ENCODE results near the gene RPS25. TPM values are rescaled to one million over a fixed set of nuclear protein-coding genes. Genes with fewer than 3 reads are reported as not detected.
A peak's percentile ranks its signal among the peaks of the same experiment; 100 is the strongest.

The RPS25 gene
- total and polyA plus RNA-seq, 2 experiments from 2014 or later = 1,058 to 1,502 TPM

DNA sequence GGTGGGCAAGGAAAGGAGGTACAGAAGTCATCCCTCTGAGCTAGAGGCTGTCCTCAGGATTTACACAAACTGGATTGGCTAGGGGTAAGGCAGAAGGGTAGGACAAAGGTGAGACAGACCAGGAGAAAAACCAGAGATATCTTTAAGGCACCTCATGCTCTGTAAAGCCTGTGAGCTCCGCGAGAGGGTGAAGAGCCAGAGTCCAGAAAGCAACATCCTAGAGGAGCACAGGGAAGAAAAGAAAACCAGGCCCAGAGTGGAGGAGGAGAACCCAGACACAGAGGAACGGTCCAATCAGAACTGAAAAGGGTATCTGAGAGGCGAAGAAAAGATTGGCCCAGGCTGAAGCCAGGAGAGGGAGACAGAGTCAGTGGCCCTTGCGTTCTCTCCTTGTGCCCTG, 7.4 kb upstream of the RPS25 start:
- H3K4me2 ChIP-seq = peak overlapping the region; percentile 98
- no peak for TF ChIP-seq EZH2 (IDR thresholded peaks at IDR 0.05; ENCODE audit: borderline replicate concordance)
- no peak for TF ChIP-seq EZH2phosphoT487 (IDR thresholded peaks at IDR 0.05; ENCODE audit: low read depth, severe bottlenecking, unreplicated experiment)
- TF ChIP-seq, protein P1, sequence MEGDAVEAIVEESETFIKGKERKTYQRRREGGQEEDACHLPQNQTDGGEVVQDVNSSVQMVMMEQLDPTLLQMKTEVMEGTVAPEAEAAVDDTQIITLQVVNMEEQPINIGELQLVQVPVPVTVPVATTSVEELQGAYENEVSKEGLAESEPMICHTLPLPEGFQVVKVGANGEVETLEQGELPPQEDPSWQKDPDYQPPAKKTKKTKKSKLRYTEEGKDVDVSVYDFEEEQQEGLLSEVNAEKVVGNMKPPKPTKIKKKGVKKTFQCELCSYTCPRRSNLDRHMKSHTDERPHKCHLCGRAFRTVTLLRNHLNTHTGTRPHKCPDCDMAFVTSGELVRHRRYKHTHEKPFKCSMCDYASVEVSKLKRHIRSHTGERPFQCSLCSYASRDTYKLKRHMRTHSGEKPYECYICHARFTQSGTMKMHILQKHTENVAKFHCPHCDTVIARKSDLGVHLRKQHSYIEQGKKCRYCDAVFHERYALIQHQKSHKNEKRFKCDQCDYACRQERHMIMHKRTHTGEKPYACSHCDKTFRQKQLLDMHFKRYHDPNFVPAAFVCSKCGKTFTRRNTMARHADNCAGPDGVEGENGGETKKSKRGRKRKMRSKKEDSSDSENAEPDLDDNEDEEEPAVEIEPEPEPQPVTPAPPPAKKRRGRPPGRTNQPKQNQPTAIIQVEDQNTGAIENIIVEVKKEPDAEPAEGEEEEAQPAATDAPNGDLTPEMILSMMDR (IDR thresholded peaks at IDR 0.05; ENCODE audit: poor library complexity) = no peak
- H3K27ac ChIP-seq = peak overlapping the region; percentile 67
- H4K20me1 ChIP-seq (ENCODE audit: insufficient read depth, poor library complexity, severe bottlenecking) = no peaks in the 10 kb centered on the region
- no peaks in the 10 kb centered on the region for H3K36me3 ChIP-seq (replicated peaks; ENCODE audit: insufficient read depth, low read depth)
- no peak overlapping the region for H3K4me3 ChIP-seq
- DNase-seq (ENCODE audit: low spot score) = no peak
- H3K4me1 ChIP-seq (ENCODE audit: insufficient read depth) = peaks cover 71% of the 10 kb centered on the region
- WGBS (ENCODE audit: low lambda C conversion rate, missing lambda C conversion rate) = 76% methylated on average over 5 of the region's 5 CpGs
- no peaks in the 10 kb centered on the region for H3K9me3 ChIP-seq (ENCODE audit: low read depth)
- H3K27me3 ChIP-seq = no peaks in the 10 kb centered on the region
- H3K79me2 ChIP-seq = peaks cover 58% of the 10 kb centered on the region
- H2AFZ ChIP-seq = no peak overlapping the region
- no peaks in the 10 kb centered on the region for H3K9me2 ChIP-seq (replicated peaks; ENCODE audit: insufficient read depth)

DNA sequence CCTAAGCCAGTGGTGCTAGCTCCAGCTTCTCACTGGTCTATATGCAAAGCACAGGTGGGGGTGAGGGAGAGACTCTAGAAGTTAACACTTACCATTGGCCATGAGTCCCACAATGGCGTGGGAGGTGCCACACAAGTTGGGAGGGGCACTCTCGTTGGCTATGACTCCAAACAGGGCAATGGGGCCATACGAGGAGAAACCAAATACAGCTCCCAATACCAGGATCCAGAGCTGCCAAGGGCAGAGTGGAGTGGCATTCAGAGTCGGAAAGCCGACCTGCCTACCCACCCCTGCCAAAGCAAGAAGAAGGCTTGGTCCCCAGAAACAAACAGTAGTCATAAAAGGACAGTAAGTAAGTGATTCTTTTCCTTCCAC, 6.9 kb upstream of the RPS25 start:
- Histone ChIP-seq H3K4me1 (ENCODE audit: insufficient read depth) (peaks cover 72% of the 10 kb centered on the region), H3K79me2 (peaks cover 58% of the 10 kb centered on the region), H3K27me3 (no peaks in the 10 kb centered on the region), H3K9me3 (ENCODE audit: low read depth) (no peaks in the 10 kb centered on the region), H3K4me3 (no peak overlapping the region), H2AFZ (no peak overlapping the region), H3K27ac (peak overlapping the region; percentile 67), H3K36me3 (replicated peaks; ENCODE audit: insufficient read depth, low read depth) (no peaks in the 10 kb centered on the region), H4K20me1 (ENCODE audit: insufficient read depth, poor library complexity, severe bottlenecking) (no peaks in the 10 kb centered on the region), H3K9me2 (replicated peaks; ENCODE audit: insufficient read depth) (no peaks in the 10 kb centered on the region), H3K4me2 (peak overlapping the region; percentile 98)
- 76% methylated on average over 5 of the region's 5 CpGs for WGBS (ENCODE audit: low lambda C conversion rate, missing lambda C conversion rate)
- no peak for TF ChIP-seq EZH2phosphoT487 (IDR thresholded peaks at IDR 0.05; ENCODE audit: low read depth, severe bottlenecking, unreplicated experiment)
- TF ChIP-seq EZH2 (IDR thresholded peaks at IDR 0.05; ENCODE audit: borderline replicate concordance) = no peak
- TF ChIP-seq, protein P1 (IDR thresholded peaks at IDR 0.05; ENCODE audit: poor library complexity) = no peak
- DNase-seq (ENCODE audit: low spot score) = no peak

DNA sequence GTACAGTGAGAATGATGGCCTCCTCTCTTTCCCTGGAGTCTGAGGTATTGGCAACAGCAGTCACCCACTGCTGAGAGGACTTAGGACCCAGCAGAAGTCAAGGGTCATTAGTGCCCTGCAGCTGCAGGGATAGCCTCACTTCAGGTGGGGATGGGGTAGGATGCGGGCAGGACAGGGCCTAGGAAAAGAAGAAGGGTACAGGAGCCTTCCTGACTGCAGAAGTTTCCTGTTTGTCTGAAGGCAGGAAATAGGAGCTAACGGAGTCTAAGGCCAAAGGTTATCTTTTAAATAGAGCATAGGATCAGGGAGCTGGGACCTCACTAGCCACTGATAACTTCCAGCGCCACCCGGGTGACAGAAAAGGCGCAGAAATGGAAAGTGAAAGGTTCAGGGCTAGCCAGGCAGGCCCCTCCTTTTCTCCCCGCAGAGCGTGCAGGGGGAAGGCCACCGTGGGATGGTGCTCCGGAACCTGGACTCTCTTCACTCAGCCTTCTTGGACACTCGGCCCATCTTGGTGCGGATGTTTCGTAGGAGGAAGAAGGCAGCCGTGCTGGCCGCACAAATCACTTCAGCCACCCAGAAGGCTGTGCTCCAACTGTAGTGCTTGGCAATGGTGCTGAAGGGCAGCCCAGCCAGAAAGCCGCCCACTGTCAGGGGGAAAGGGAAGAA, 6.4 kb upstream of the RPS25 start:
- 58% methylated on average over 15 of the region's 15 CpGs for WGBS (ENCODE audit: low lambda C conversion rate, missing lambda C conversion rate)
- Histone ChIP-seq H3K4me3 (no peak overlapping the region), H3K4me1 (ENCODE audit: insufficient read depth) (peaks cover 72% of the 10 kb centered on the region), H3K9me2 (replicated peaks; ENCODE audit: insufficient read depth) (no peaks in the 10 kb centered on the region), H3K36me3 (replicated peaks; ENCODE audit: insufficient read depth, low read depth) (no peaks in the 10 kb centered on the region), H3K4me2 (peak overlapping the region; percentile 98), H3K79me2 (peaks cover 58% of the 10 kb centered on the region), H3K27me3 (no peaks in the 10 kb centered on the region), H3K9me3 (ENCODE audit: low read depth) (no peaks in the 10 kb centered on the region), H3K27ac (peak overlapping the region; percentile 67), H4K20me1 (ENCODE audit: insufficient read depth, poor library complexity, severe bottlenecking) (no peaks in the 10 kb centered on the region), H2AFZ (no peak overlapping the region)
- DNase-seq (ENCODE audit: low spot score) = no peak
- no peak for TF ChIP-seq EZH2 (IDR thresholded peaks at IDR 0.05; ENCODE audit: borderline replicate concordance)
- no peak for TF ChIP-seq EZH2phosphoT487 (IDR thresholded peaks at IDR 0.05; ENCODE audit: low read depth, severe bottlenecking, unreplicated experiment)
- TF ChIP-seq, protein P1 (IDR thresholded peaks at IDR 0.05; ENCODE audit: poor library complexity) = no peak

Measured in hepatocyte (in vitro differentiated cells).